CD1c-positive myeloid dendritic cell (primary cell): ENCODE results near the gene PHF21A.

ENCODE experiments used
- DNase-seq: peaks from one replicate; pipeline ENCODE4 v3.0.0-alpha.2; 2016; ENCODE audit errors: extremely low spot score

The PHF21A gene

DNA sequence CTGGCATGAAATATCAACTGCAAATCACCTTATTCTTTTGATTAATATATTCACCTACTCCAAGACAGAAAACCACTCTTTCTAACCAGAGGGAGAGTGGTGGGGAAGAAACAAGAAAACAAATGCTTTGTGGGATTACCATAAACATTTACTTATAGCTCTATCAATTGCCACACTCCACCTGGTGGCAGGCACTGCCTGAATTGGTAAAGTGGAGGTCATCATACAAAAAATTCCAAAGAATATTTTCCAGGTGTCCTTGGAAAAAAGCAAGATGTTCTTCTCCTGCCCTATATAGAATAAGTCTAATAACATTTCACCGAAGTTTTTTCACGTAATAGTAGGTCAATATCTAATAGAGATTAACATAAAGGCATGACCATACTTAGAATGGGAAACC is 45.3 kb downstream of the PHF21A start:
- no peak for DNase-seq

DNA sequence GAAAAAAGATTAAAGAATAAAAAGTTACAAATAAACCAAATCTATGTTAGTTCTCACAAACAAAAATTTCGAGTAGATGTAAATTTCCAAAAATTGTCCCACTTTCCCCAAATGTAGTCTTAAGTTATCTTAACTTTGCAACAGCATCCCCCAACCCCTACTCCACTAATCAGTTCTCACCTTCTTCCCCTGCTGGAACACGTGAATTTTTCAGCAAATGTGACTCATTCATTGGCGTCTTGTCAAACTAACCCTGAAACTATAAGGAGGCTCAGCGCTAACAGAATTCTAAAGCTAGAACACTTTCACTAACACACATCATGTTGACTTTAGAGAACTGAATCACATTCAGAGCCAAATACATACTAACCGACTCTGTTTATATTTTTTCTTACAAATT is 46.1 kb downstream of the PHF21A start:
- no peak for DNase-seq

DNA sequence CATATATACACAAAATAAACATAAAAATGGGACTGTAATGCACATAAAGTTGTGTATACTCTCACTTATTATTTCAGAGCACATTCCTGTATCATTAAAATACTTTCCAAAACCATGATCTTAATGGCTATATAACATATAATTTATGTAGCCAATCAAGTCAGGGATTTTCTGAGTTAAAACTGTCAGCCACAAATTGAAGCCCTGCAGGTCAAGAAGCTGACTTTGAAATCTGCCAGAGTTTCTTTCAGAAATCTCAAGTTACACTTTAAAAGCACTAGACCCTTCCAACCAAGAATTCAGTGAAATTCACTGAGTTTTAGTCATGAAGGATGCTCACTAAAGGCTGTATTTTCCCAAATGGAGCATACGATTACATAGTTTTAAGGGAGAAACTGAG is 47.6 kb downstream of the PHF21A start:
- DNase-seq, result no peak

DNA sequence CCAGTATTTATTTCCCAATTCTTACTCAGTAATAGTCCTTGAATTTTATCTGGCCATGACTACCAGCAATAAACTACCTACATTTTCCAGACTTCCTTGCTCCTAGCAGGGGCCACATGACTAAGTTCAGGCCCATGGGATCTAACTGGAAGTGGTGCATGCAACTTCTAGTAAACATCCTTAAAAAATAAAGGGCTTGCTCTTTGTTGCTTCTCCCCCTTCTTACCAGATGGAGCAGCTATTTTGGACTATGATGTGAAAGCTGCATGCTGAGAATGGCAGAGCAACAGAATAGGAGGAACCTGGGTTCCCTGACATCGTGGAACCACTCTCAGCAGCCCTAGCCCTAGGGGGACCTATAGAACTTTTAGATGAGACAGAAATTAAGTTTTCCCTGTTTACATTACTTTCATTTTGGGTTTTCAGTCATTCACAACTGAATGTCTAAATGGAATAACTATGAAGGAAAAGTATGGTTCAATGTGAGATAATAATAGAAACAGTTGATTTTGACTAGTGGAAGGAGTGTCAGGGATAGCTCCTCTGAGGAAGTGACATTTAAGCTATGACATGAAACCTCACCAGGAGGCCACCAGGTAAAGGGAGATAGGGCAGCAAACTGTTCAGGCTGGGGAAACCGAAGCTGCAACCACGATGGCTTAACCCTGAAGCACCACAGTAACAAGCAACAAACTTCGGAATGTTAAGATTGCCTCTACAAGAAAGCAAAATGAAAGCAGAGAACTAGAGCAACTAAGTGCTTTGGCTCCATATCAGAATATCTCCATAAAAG is 48.9 kb downstream of the PHF21A start:
- DNase-seq, result no peak

DNA sequence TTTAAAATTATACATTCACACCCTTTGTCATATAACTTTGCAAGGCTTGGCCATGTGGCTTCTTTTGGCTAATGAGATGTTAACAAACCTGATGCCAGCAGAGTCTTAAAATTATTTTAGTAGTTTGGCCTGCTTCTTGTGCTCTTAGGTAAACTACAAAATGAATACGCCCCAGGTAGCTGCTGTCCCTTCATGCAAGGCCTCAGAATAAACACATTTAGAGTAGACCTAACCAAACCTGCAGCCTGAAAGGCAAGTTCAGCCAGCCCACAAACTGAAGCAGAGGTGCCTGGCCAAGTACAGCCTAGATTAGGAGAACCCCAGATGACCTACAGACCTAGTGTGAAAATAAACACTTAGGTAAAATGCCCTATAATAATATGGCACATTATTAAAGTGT is 50.2 kb downstream of the PHF21A start:
- DNase-seq, result no peak

DNA sequence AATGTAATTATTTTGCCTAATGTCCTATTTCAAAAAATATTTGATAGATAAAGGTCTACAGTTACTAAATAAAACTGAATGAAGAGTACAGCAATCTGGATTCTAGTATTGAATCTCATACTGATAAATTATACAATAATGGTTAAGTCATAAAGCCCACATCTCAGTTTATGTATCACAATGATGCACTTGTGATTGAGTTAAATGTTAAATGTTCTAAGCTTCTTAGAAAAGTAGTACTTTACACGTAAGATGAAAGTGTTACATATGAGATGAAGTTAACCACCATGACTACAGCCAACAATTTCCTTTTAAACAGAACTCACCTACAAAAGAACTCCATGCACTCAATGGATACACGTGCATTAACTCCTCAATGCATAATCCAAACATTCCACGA is 51.7 kb downstream of the PHF21A start:
- DNase-seq, result no peak

DNA sequence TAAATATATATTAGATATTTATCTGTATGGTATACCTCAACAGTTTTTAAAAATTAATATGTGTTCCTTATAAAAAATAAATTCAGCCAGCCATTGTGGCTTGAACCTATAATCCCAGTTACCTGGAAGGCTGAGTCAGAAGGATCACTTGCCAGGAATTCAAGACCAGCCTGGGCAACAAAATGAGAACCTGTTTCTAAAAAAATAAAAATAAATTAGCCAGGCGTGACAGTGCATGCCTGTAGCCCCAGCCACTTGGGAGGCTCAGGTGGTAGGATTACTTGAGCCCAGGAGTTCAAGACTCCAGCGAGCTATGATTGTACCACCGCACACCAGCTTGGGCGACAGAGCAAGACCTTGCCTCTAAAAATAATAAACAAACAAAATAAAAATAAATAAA is 54.9 kb downstream of the PHF21A start:
- DNase-seq, result no peak

DNA sequence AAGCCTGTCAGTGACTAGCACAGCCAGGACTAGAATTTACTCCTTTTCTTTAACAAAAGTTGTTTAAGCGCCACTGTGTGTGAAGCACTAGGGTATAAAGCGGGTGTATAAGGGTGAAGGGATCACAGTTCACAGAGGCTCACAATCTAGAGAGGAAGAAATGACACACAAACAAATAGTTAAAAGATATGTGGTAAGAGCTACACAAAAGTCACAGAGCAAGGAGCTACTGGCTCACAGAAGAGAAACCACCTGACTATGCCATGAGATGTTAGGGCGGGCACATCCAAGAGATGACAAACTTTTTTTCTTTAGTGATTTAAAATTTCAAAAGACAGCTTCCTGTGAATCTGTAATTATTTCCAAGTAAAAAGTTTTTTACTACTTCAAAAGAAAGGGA is 55.6 kb downstream of the PHF21A start:
- DNase-seq, result no peak

DNA sequence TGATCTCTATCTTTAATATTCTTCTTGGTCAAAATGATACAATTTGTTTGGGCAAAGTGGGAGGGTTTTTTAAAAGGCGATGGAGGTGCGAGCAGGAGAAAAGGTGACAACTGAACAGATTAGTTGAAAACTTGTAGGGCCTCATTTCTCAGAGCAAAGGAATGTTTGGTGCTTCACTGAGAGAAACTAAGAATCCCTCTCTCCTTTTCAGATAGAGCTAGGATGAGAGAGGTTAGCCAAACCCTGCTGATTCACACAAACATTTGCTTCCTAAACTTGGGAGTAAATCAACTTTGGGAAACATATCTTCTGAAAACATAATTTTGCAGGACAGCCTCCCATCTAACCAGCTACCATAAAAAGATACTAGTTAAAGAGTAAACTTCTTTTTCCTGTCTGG is 57.0 kb downstream of the PHF21A start:
- no peak for DNase-seq

DNA sequence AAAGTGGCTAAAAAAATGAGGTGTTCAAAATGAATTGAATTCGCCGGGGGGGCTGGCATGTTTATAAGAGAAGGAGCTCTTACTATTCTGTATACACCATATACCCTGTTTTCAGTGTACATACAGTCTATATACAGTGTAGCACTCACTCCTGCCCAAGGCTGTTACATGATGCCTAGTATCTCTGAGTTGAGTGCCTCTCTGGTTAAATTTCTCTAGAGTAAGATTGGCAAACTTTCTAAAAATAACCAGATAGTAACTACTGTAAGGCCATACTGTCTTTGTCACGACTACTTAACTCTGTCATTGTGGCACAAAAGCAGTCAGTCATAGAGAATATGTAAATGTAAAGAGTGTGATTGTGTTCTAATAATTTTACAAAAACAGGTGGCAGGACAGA is 58.1 kb downstream of the PHF21A start:
- DNase-seq, result no peak

DNA sequence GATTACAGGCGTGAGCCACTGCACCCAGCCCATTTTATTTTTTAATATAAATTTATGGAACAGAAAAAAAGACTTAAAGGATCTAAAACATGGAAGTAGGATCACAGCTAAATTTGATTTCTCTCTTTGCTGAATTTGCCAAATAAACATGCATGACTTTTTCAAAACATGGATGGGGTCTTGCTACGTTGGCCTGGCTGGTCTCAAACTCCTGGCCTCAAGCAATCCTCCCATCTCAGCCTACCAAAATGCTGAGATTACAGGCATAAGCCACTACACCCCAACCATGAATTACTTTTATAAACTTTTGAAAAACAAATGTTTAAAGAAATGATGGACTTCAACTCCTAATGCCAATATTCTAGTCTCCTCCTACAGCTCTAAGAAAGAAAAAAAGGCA is 61.2 kb downstream of the PHF21A start:
- no peak for DNase-seq

DNA sequence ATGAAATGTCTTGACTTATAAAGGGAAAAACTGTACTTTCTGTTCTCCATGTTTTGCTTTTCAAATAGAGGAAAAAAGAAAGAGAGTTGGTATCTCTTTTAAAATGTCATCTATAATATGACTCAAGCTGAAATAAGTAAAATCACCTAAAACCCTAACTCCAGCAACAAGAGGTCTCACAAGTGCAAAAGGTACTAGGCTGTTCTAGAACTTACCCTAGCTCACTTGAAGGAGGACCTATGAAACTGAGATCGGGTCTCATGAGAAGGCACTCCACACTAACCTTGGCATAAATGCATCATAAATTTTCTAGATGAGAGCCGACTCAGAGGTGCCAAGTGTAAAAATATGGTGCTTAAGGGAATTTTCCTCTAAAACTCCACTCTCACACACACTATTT is 63.8 kb downstream of the PHF21A start:
- DNase-seq, result no peak

DNA sequence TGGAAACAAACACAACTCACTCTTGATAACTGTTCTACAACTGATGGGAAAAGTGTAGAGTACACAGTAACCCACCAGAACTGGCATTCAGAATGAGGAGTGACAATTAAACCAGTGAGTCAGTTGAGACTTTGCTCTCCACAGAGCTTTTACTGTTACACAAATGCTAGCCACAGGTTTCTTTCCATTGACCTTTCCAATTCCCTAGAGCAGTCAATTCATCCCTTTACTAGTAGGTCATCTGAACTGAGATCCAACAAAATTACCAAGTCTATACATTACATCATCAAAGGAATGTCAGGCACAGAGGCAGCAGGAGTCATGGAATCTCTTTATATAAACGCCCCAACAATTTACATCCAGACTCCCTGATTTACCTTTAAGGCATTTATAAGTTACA is 65.9 kb downstream of the PHF21A start:
- no peak for DNase-seq

DNA sequence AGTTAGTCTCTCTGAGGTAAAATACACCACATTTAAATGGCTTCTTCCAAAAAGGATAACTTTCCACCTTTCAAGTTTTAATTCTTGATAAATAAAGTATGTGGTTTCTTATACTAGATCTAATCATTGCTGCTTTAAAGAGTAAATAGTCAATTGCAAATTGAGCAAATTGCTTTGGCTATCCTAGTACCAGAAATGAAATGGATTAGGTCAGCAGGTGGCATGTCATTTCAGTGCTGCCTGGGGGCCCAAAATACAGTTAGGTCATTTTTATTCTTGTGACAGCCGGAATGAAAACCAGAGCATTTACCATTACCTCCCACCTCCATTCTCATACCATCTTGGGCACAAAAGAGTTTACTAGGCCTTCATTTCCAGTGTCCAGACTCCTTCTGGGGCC is 70.2 kb downstream of the PHF21A start:
- no peak for DNase-seq

DNA sequence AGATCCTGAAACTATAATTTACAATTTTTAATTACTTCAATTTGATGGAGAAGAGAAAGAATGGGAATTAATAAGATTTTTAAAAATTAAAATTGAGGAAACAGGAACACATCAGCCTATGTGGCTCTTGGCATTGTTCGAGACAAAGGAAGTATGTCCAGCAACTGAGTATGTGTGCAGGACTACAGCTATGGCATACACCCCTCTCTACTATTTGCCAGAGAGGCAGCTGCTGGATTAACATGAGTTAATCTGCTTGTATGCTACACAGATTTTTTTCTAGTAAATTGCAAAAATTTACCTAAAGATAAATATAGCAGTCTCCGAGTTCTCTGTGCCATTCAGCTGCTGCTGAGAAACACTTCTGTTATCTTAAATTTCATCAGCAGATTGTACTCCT is 70.6 kb downstream of the PHF21A start:
- DNase-seq, result no peak

DNA sequence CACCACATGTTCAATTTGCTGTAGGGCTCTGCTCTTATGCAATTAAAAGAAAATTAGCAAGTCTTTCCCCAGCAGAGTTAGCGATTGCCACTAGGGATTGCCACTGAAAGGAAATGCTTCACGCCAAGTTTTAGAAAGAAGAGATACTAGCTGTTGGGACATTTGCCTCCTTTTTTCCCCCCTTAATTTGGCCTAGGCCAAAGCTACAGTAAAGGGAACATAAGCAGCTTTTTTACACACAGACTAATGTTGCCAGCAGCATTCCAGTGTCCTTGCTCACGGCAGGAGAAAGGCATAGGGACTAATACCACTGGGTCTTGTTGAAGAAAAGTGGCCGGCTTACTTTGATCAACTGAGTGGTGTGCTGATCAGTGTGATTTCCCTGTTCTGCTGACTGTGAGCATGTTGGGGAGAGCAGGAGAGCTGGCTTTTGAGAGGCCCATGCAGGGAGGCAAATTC is 71.2 kb downstream of the PHF21A start:
- DNase-seq, result no peak

DNA sequence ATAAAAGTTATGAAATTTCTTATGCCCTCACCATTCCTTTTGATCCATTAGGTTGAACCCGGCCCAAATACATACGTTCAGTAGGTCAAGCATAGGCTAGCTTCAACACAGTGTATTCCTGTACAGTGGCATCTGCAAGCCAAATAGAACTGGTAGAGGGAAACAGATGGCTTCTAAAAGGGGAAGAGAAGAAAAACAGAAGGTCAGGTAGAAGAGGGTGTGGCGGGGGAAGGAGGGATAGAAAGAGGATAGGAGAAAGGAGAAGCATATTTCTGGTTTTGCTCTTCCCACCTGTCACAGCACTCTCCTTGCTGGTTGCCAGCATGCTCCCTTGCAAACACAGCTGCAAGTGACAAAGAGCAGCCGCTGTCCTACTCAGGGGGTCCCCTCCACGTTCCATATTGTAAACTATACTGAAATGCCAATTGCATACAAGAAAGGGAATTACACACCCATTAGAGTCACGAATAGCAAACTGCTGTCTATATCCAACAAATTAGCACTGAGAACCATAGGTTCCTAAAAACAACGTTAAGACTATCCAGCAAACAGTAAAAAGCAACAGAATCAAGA is 71.8 kb downstream of the PHF21A start:
- DNase-seq, result no peak

DNA sequence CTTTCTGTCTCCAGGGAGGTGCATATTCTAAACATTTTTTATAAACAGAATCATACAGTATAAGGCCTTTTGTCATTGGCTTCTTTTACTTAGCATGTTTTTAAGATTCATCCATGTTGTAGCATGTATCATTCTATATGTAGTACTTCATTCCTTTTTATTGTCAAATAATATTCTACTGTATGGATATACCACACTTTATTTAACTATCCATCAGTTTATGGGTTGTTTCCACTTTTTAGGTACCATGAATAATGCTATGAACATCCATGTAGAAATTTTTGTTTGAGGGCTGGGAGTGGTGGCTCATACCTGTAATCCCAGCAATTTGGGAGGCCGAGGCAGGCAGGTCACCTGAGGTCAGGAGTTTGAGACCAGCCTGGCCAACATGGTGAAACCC is 73.1 kb downstream of the PHF21A start:
- no peak for DNase-seq

DNA sequence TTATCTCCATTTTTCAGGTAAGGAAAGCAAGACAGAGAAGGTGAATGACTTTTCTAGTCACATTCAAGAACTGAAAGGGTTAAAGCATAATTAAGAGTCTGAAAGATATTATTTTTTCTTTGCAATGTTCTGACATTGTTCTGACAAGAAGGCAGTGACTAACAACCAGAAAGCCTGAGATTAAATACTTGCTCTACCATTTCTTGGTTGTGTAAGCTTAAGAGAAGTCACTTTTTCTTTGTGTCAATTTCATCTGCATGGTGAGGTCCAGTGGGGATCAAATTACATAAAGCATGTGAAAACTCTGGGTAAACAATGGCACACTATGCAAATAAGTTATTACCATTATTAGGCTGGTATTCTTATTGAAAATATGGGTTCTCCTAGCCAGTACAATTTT is 73.7 kb downstream of the PHF21A start:
- DNase-seq, result no peak

DNA sequence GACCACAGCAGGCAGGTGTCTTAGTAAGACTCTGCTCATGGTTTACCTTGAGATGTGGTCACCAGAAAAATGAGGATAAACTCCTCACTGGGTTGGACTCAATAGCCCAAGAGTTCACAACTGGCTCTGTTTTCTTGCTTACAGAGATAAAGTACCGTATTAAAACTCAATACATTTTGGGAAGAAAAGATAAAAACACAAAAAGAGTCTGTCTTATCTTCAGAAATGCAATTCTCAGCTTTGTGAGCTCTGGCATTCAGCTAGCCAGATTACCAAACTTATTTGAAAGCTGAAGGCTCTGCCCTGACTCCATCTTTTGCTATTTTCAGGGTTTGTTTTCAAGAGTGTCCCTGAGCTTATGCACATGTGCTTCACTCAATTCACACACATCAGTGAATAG is 75.4 kb downstream of the PHF21A start:
- no peak for DNase-seq

DNA sequence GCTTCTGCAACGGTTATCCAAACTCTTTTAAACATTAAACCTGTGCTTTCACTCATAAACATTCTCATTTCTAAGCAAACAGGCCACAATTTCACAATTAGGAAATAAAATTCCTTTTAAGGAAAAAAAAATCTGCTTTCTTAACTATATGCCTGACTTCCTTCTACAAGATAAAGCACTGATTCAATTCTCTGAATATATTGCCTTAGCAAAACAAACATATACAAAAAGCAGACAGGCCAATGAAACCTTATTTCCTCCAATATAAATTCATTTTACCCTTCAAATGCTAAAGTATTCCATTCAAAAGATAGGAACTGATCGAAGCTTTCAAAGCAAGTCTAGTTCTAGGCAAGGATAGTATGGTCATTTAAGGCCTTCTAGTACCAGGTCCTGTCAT is 76.7 kb downstream of the PHF21A start:
- no peak for DNase-seq

DNA sequence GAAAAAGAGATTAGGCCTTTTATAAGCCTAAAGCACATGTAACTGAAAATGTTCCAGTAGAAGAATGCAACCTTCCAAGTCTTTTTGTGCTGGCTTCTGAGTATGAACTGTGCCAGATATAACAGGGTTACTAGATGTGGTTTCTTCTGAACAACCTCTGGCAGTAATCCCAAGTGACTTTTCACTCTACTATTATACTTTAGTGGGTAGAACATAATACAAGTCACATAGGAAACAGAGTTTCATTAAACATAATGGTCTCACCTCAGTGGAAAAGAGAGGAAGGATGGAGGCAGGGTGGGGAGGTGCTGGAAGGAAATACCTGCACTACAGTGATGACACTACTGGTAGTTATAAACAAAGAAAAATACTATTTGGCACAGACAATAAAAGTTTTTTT is 81.3 kb downstream of the PHF21A start:
- DNase-seq, result no peak

DNA sequence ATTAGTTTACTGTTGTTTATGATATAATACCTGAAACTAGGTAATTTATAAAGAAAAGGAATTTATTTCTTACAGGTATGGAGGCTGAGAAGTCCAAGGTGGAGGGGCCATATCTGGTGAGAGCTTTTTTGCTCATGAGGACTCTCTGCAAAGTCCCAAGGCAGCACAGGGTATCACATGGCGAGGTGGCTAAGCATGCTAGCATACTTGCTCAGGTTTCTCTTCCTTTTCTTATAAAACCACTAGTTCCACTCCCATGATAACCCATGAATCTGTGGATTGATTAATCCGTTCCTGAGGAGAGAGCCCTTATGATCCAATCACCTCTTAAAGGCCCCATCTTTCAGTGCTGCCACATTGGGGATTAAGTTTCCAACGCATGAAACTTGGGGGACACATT is 82.7 kb downstream of the PHF21A start:
- no peak for DNase-seq

DNA sequence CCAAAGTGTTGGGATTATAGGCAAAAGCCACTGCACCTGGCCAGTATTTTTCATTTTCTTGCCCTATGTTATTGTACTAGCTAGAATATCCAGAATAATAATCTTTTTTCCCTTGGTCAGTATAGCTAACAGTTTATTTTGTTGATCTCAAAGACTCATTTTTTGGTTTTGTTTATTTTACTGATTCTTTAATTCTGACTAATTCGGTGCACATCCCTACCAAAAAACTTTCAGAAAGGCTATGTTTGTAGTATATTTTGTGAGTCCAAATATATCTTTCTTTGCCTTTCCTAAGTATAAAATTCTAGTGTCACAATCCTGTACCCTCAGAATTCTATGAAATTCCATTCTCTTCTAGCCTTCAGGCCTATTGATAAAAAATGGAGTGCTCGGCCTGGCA is 84.3 kb downstream of the PHF21A start:
- DNase-seq, result no peak
